ENCODE results near the gene C1RL.

GRCh38 chr12:7060353-7060954 lies 48.6 kb downstream of the C1RL start, which contains the start of gene C1S:
- TF ChIP-seq FOXM1 (IDR thresholded peaks at IDR 0.05; ENCODE audit: borderline replicate concordance, low read depth) (no peak), EP300 (IDR thresholded peaks at IDR 0.05; ENCODE audit: borderline replicate concordance) (no peak), RAD21 (IDR thresholded peaks at IDR 0.05; ENCODE audit: low read depth) (peak; percentile 59), CEBPB (IDR thresholded peaks at IDR 0.05) (no peak), REST (IDR thresholded peaks at IDR 0.05; ENCODE audit: low read depth) (no peak), TEAD4 (IDR thresholded peaks at IDR 0.05) (no peak), CREB1 (IDR thresholded peaks at IDR 0.05; ENCODE audit: low read depth) (no peak), ZBTB7A (IDR thresholded peaks at IDR 0.05; ENCODE audit: low read depth) (no peak), TAF1 (IDR thresholded peaks at IDR 0.05; ENCODE audit: low read depth) (no peak), TCF12 (IDR thresholded peaks at IDR 0.05; ENCODE audit: low read depth) (no peak), NFIC (IDR thresholded peaks at IDR 0.05) (no peak), USF1 (IDR thresholded peaks at IDR 0.05) (no peak)
- TF ChIP-seq, protein P1, sequence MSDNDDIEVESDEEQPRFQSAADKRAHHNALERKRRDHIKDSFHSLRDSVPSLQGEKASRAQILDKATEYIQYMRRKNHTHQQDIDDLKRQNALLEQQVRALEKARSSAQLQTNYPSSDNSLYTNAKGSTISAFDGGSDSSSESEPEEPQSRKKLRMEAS (IDR thresholded peaks at IDR 0.05), result no peak
